NCI-H2196 (cell line): ENCODE data around the gene CCDC85C.

ENCODE experiments used
- DNase-seq: peaks from one replicate; lab custom pipeline; 2025; ENCODE audit not compliant: unreplicated experiment; lab: John Stamatoyannopoulos, UW

The CCDC85C gene

GRCh38 chr14:99452968-99453367 lies 151.0 kb downstream of the CCDC85C start:
- DNase-seq: no peak

- no peak for DNase-seq
Measured at GRCh38 chr14:99451234-99451633, 152.8 kb downstream of the CCDC85C start.

- no peak for DNase-seq
Measured at GRCh38 chr14:99450266-99450665, 153.7 kb downstream of the CCDC85C start.
